Body of pancreas (tissue), 4 donors: ENCODE results near the gene RND2. TPM values are rescaled to one million over a fixed set of nuclear protein-coding genes. Genes with fewer than 3 reads are reported as not detected.

ENCODE experiments used
- ATAC-seq: fragments of 150-250 bp; one replicate; pipeline ENCODE4 v1.9.1; 2016
- DNase-seq, 4 donors: peaks; one replicate each; pipeline ENCODE4 v3.0.0-alpha.2; 2019
- H3K27ac ChIP-seq, 4 donors: fragments of 200-600 bp; sonication (generic); 1 replicate in 3 of 4; 2 replicates in 1 of 4; pipeline versions ENCODE4 v1.5.1 to v1.6.1; 2016 to 2019; ENCODE audit warnings: mild to moderate bottlenecking in 1 of 4, mixed read lengths in 1 of 4, moderate library complexity in 1 of 4
- H3K27me3 ChIP-seq, 2 donors: fragments of 200-600 bp; sonication (generic); one replicate each; pipeline ENCODE4 v1.6.0; 2016; ENCODE audit warnings: mild to moderate bottlenecking in 1 of 2
- H3K36me3 ChIP-seq, 2 donors: fragments of 200-600 bp; sonication (generic); replicated peaks in 1 of 2; 2 replicates each; pipeline ENCODE4 v1.5.1; 2016; ENCODE audit warnings: low read depth in 2 of 2; ENCODE audit not compliant: insufficient read depth in 1 of 2
- H3K4me1 ChIP-seq: fragments of 200-600 bp; sonication (generic); one replicate; pipeline ENCODE4 v1.6.0; 2016
- H3K4me3 ChIP-seq, 2 donors: fragments of 200-600 bp; sonication (generic); 1 replicate in 1 of 2; 2 replicates in 1 of 2; pipeline ENCODE4 v1.5.1; 2016 to 2019
- H3K9me3 ChIP-seq, 3 donors: fragments of 200-600 bp; sonication (generic); 1 replicate in 2 of 3; 2 replicates in 1 of 3; pipeline ENCODE4 v1.5.1; 2016
- POLR2A ChIP-seq, 3 donors: fragments of 450-650 bp; IDR thresholded peaks; one replicate each; pipeline ENCODE4 v1.6.1; 2016; ENCODE audit warnings: antibody characterized with exemption in 3 of 3, mild to moderate bottlenecking in 2 of 3
- WGBS, 2 donors: methylation state at CpG; one replicate each; pipeline ENCODE4 v1.1.5; 2017; 5-methylcytosine and 5-hydroxymethylcytosine counted together
- intact Hi-C: fragments of 100-400 bp; cut with DNase I; formaldehyde crosslinking; loops from one replicate; pipeline ENCODE4 v1.15.1; 2023
- total RNA-seq, 2 donors: library from RNA; depleted of rRNA; stranded (reverse); fragments of >200 nt; gene quantifications; one replicate each; pipeline ENCODE4 v1.1.0, GENCODE V29; 2016
- TF ChIP-seq, protein P1 (sequence below), 7 experiments: fragments of 450-650 bp in 4 of 7; fragments of 200-600 bp in 3 of 7; sonication (generic) in 3 of 7; IDR thresholded peaks; one replicate each; pipeline ENCODE4 v1.5.1; 2016 to 2019; ENCODE audit warnings: antibody characterized with exemption in 7 of 7

The RND2 gene
- total RNA-seq, 2 donors from 2014 or later: 0.33 to 0.52 TPM

DNA sequence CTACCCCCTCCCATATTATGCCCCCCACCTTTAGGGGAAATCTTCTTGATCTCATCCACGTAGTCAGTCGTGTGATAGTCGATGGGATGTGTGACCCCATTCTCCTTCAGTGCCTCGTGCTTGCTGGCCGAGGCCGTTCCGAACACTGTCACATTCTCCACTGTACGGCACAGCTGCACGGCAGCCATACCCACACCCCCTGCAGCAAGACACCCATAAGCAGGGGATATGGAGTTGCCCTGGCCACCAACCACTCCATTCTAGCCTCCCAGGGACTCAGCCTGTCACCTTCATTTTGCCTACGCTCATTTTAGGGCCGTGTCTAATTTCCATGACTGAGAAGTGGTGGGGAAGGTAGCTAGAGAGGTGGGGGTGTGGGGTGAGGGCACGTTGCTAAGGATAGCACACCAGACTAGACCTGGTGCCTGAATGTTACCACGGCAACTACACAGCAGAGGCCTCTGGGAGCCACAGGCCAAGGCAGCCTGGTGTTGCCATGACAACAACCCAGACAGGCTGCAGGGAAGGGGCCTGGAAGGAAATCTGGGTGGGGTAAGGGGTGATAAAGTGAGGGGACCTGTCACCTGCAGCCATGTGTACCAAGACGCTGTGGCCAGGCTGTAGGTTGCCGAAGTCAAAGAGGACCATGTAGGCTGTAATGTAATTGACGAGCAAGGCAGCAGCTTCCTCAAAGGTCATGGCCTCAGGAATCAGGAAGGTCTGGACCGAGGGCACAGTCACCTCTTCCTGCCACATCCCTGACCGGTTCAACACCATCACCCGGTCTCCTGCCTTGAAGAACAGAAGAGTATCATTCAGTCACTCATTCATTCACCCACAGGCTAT is 6.8 kb upstream of the RND2 start:
- ATAC-seq (no peak), DNase-seq (peak in 3 of 4 donors; percentile 37 to 58 (median 48))
- 65 to 73% methylated on average over 19 of the region's 19 CpGs for WGBS, 2 donors
- Histone ChIP-seq H3K4me1 (peaks cover 23% of the 10 kb centered on the region), H3K36me3 (no peaks in the 10 kb centered on the region), H3K4me3 (no peak overlapping the region), H3K27ac (peak overlapping the region in 1 of 4 donors; percentile 36), H3K27me3 (no peaks in the 10 kb centered on the region), H3K9me3 (no peaks in the 10 kb centered on the region)
- no peak for TF ChIP-seq POLR2A (IDR thresholded peaks at IDR 0.05)
- TF ChIP-seq, protein P1, sequence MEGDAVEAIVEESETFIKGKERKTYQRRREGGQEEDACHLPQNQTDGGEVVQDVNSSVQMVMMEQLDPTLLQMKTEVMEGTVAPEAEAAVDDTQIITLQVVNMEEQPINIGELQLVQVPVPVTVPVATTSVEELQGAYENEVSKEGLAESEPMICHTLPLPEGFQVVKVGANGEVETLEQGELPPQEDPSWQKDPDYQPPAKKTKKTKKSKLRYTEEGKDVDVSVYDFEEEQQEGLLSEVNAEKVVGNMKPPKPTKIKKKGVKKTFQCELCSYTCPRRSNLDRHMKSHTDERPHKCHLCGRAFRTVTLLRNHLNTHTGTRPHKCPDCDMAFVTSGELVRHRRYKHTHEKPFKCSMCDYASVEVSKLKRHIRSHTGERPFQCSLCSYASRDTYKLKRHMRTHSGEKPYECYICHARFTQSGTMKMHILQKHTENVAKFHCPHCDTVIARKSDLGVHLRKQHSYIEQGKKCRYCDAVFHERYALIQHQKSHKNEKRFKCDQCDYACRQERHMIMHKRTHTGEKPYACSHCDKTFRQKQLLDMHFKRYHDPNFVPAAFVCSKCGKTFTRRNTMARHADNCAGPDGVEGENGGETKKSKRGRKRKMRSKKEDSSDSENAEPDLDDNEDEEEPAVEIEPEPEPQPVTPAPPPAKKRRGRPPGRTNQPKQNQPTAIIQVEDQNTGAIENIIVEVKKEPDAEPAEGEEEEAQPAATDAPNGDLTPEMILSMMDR (IDR thresholded peaks at IDR 0.05): no peak
- intact Hi-C loops: loop anchor here (10.0 kb wide), 1 partner anchor 327 kb away; no protein-coding TSS in a partner anchor

DNA sequence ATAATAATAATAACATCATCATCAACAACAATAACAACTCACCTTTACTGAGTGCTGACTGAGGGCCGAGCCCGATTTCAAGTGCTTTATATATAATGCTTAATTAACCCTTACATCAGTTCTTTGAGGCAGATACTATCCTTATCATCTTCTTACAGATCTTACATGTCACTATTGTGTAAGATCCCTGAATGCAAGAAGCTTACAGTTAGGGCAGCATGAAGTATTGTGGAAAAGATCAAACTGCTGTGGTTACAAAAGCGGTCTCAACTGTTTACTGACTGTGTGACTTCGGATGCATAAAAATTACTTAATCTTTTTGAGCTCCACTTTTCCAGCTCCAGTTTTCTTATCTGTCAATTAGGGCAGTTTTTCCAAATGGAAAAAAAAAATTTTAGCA is 6.1 kb upstream of the RND2 start:
- WGBS, 2 donors: 35 to 45% methylated on average over 4 of the region's 4 CpGs
- Histone ChIP-seq H3K4me3 (no peak overlapping the region), H3K27me3 (no peaks in the 10 kb centered on the region), H3K27ac (peak overlapping the region in 1 of 4 donors; percentile 36), H3K4me1 (peaks cover 23% of the 10 kb centered on the region), H3K9me3 (no peaks in the 10 kb centered on the region), H3K36me3 (no peaks in the 10 kb centered on the region)
- ATAC-seq (no peak), DNase-seq (no peak)
- TF ChIP-seq, protein P1 (IDR thresholded peaks at IDR 0.05): no peak
- intact Hi-C loops: loop anchor here (10.0 kb wide), 1 partner anchor 326 kb away; no protein-coding TSS in a partner anchor

DNA sequence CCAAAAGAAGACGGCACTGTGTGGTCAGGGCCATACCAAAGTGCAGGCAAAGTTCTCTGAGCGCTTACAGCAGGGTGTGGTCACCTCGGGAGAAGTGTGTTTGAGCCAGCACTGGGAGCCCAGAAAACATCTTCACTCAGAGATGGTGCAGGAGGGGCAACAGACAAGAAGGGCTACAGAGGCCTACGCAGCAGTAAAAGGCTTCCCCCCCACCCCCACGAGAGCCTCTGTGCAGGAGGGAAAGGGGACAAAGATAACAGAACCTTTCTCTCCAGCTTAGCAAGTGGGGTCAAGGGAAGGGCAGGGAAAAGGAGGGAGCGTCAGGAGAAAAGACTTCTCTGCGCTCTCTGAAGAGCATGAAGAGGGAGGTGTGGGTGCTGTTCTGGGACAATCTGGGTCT is 5.6 kb upstream of the RND2 start:
- 55 to 56% methylated on average over 7 of the region's 7 CpGs for WGBS, 2 donors
- no peak overlapping the region for H3K4me3 ChIP-seq
- intact Hi-C loops: loop anchor here (10.0 kb wide), 1 partner anchor 325 kb away; no protein-coding TSS in a partner anchor
- no peaks in the 10 kb centered on the region for H3K27me3 ChIP-seq
- ATAC-seq (no peak), DNase-seq (no peak)
- H3K27ac ChIP-seq: peak overlapping the region in 3 of 4 donors; percentile 21 to 36 (median 34)
- H3K4me1 ChIP-seq: peaks cover 27% of the 10 kb centered on the region
- H3K36me3 ChIP-seq: no peaks in the 10 kb centered on the region
- TF ChIP-seq, protein P1 (IDR thresholded peaks at IDR 0.05): no peak
- no peaks in the 10 kb centered on the region for H3K9me3 ChIP-seq

DNA sequence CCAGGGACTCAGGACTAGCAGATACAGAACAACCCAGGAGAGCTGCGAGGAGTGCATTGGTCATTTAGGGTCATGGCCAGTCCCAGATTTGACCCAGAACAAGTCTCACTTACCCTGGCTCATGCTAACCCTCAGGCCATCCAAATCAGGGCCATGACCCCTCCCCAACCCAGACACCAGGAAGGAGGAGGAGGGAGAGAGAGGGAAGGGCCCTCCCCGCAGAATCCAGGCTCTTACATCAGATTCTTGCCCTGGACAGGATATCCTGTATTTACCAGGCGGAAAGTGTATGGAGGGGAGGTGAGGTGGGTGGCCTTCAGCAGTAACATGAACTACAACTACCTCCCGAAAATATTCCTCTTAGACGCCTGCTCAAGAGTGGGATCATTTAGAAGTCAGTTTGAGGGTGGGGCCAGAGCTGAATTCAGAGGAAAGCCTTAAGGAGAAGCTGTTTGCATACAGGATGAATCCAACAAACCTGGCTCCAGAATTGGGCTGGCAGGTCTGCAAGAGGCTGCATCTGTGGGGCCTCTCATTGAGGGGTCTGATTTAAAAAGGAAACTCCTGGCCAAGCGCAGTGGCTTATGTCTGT is 4.9 kb upstream of the RND2 start:
- Histone ChIP-seq H3K27ac (peak overlapping the region in 3 of 4 donors; percentile 21 to 83 (median 34)), H3K27me3 (no peaks in the 10 kb centered on the region), H3K9me3 (no peaks in the 10 kb centered on the region), H3K4me3 (no peak overlapping the region), H3K36me3 (no peaks in the 10 kb centered on the region), H3K4me1 (peaks cover 31% of the 10 kb centered on the region)
- ATAC-seq (no peak), DNase-seq (no peak)
- intact Hi-C loops: loop anchor here (10.0 kb wide), 2 partner anchors 115 to 295 kb away; no protein-coding TSS in a partner anchor
- TF ChIP-seq, protein P1 (IDR thresholded peaks at IDR 0.05): no peak
- no peak for TF ChIP-seq POLR2A (IDR thresholded peaks at IDR 0.05)
- 71 to 72% methylated on average over 6 of the region's 6 CpGs for WGBS, 2 donors
